ENCODE results near the gene FBXW4. TPM values are rescaled to one million over a fixed set of nuclear protein-coding genes. Genes with fewer than 3 reads are reported as not detected.

FBXW4 gene
- total RNA-seq, 1 donor from 2014 or later, result 36.0 TPM

DNA sequence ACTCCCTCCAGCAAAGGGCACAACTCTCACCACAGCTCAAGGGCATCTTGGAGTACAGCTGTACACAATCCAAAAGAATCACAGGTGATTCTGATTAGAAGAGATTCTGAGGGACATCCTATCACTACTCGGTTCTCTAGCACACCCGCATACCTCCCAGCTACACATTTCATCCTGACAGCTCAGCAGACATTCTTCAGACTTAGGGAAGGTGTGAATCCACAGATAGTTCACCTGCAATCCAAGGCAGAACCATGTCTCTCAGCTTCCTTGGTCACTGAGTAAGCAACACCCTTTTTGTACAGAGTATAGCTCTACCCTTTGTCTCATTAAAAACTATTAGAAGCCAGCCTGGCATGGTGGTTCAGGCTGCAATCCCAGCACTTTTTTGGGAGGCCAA is 26.8 kb upstream of the FBXW4 start:
- TF ChIP-seq, protein P1, sequence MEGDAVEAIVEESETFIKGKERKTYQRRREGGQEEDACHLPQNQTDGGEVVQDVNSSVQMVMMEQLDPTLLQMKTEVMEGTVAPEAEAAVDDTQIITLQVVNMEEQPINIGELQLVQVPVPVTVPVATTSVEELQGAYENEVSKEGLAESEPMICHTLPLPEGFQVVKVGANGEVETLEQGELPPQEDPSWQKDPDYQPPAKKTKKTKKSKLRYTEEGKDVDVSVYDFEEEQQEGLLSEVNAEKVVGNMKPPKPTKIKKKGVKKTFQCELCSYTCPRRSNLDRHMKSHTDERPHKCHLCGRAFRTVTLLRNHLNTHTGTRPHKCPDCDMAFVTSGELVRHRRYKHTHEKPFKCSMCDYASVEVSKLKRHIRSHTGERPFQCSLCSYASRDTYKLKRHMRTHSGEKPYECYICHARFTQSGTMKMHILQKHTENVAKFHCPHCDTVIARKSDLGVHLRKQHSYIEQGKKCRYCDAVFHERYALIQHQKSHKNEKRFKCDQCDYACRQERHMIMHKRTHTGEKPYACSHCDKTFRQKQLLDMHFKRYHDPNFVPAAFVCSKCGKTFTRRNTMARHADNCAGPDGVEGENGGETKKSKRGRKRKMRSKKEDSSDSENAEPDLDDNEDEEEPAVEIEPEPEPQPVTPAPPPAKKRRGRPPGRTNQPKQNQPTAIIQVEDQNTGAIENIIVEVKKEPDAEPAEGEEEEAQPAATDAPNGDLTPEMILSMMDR (IDR thresholded peaks at IDR 0.05; ENCODE audit: unreplicated experiment), result no peak
- no peak for DNase-seq (ENCODE audit: low spot score)
- no peaks in the 10 kb centered on the region for H3K9me3 Mint-ChIP-seq (ENCODE audit: unreplicated experiment)
- no peaks in the 10 kb centered on the region for H3K36me3 Mint-ChIP-seq (ENCODE audit: low read depth, unreplicated experiment)
- H3K27ac Mint-ChIP-seq (ENCODE audit: unreplicated experiment), result no peak overlapping the region
- H3K4me3 Mint-ChIP-seq (ENCODE audit: unreplicated experiment), result no peak overlapping the region
- H3K4me1 Mint-ChIP-seq (ENCODE audit: unreplicated experiment), result peaks cover 26% of the 10 kb centered on the region
- peaks cover 1% of the 10 kb centered on the region for H3K27me3 Mint-ChIP-seq (ENCODE audit: unreplicated experiment)

DNA sequence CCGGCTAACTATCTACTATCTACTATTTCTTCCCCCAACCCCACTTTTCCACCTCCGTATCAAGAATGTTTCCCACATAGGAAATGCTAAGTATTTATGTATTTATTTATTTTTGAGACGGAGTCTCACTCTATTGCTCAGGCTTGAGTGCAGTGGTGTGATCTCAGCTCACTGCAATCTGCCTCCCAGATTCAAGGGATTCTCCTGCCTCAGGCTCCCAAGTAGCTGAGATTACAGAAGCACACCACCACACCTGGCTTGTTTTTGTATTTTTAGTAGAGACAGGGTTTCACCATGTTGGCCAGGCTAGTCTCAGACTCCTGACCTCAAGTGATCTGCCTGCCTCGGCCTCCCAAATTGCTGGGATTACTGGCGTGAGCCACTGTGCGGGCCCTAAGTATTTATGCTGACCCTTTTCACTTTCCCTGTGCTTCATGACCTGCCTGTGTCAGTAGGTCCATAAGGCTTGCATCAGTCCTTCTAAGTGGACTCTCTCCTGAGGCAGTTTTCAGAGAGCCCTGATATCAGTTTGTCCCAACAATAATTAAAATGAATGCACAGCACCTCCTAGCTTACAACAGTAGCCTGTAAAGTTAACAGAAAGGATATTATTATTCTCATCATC is 25.7 kb upstream of the FBXW4 start:
- no peak overlapping the region for H3K27ac Mint-ChIP-seq (ENCODE audit: unreplicated experiment)

DNA sequence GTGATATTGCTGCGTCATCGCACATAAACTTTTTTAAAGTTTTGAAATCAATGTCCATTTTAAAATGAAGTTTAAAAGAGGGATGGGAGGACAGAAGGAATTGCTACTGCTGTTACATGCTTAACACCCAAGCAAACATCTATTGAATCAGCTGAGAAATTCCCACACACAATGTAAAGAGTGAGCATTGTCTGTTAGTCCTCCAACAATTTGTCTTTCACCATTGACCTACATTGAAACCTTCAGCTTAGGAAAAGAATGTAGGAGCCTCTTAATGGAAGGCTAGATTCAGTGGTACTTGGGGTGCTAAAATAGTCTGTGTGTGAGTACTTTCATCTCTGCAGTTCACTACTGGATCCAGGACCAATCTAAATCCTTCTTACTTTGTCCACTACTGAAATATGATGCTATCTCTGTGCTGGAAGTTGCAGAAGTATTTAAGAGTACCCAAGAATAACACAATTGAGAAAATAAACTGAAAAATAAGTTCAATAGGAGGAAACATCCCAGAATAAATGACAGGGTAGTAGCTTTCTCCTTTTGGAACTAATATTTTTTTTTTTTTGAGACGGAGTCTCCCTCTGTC is 23.8 kb upstream of the FBXW4 start:
- Mint-ChIP-seq H3K4me3 (ENCODE audit: unreplicated experiment) (no peak overlapping the region), H3K27me3 (ENCODE audit: unreplicated experiment) (peaks cover 4% of the 10 kb centered on the region), H3K27ac (ENCODE audit: unreplicated experiment) (no peak overlapping the region), H3K9me3 (ENCODE audit: unreplicated experiment) (no peaks in the 10 kb centered on the region), H3K4me1 (ENCODE audit: unreplicated experiment) (peaks cover 7% of the 10 kb centered on the region), H3K36me3 (ENCODE audit: low read depth, unreplicated experiment) (no peaks in the 10 kb centered on the region)
- TF ChIP-seq, protein P1 (IDR thresholded peaks at IDR 0.05; ENCODE audit: unreplicated experiment), result no peak
- DNase-seq (ENCODE audit: low spot score), result no peak

More for the DNA sequence above, 25.7 kb upstream of the FBXW4 start:
- Mint-ChIP-seq H3K9me3 (ENCODE audit: unreplicated experiment) (no peaks in the 10 kb centered on the region), H3K27me3 (ENCODE audit: unreplicated experiment) (peaks cover 4% of the 10 kb centered on the region), H3K4me1 (ENCODE audit: unreplicated experiment) (peaks cover 22% of the 10 kb centered on the region), H3K36me3 (ENCODE audit: low read depth, unreplicated experiment) (no peaks in the 10 kb centered on the region), H3K4me3 (ENCODE audit: unreplicated experiment) (no peak overlapping the region)
- no peak for DNase-seq (ENCODE audit: low spot score)
- TF ChIP-seq, protein P1 (IDR thresholded peaks at IDR 0.05; ENCODE audit: unreplicated experiment), result no peak

DNA sequence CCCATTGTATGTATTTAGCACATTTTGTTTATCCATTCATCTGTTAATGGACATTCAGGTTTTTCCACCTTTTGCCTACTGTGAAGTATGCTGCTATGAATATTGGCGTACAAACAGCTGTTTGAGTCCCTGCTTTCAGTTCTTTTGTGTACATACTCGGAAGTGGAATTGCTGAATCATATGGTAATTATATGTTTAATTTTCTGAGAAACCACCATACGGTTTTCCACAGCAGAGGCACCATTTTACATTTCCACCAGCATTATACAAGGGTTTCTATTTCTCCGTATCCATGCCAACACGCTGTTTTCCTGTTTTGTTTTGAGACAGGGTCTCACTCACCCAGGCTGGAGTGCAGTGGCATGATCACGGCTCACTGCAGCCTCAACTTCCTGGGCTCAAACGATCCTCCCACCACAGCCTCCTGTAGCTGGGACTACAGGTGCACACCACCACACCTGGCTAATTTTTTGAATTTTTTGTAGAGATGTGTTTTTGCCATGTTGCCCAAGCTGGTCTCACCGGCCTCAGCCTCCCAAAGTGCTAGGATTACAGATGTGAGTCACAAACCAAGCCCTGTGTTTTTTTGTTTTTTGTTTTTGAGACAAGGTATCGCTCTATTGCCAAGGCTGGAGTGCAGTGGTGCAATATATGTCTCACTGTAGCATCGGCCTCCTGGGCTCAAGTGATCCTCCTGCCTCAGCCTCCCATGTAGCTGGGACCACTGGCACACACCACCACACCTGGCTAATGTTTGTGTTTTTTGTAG is 22.1 kb upstream of the FBXW4 start:
- no peak for DNase-seq (ENCODE audit: low spot score)
- Mint-ChIP-seq H3K27ac (ENCODE audit: unreplicated experiment) (peak overlapping the region; percentile 36), H3K4me3 (ENCODE audit: unreplicated experiment) (no peak overlapping the region), H3K9me3 (ENCODE audit: unreplicated experiment) (no peaks in the 10 kb centered on the region), H3K36me3 (ENCODE audit: low read depth, unreplicated experiment) (no peaks in the 10 kb centered on the region), H3K4me1 (ENCODE audit: unreplicated experiment) (peaks cover 3% of the 10 kb centered on the region), H3K27me3 (ENCODE audit: unreplicated experiment) (peaks cover 4% of the 10 kb centered on the region)
- TF ChIP-seq, protein P1 (IDR thresholded peaks at IDR 0.05; ENCODE audit: unreplicated experiment), result no peak

DNA sequence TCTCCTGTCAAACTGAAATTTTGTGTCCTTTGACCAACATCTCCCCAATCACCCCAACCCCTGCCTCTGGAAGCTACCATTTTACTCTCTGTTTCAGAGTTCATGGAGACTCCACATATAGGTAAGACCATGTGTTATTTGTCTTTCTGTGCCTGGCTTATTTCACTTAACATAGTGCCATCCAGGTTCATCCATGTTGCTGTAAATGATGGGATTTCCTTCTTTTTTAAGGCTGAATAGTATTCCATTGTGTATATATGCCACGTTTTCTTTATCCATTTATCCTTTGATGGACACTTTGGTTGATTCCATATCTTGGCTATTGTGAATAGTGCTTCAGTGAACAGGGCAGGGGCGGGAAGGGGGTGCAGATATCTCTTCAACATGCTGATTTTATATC is 18.0 kb upstream of the FBXW4 start:
- H3K27me3 Mint-ChIP-seq (ENCODE audit: unreplicated experiment), result peaks cover 4% of the 10 kb centered on the region
- TF ChIP-seq, protein P1 (IDR thresholded peaks at IDR 0.05; ENCODE audit: unreplicated experiment), result no peak
- peaks cover 8% of the 10 kb centered on the region for H3K4me1 Mint-ChIP-seq (ENCODE audit: unreplicated experiment)
- DNase-seq (ENCODE audit: low spot score), result no peak
- no peaks in the 10 kb centered on the region for H3K9me3 Mint-ChIP-seq (ENCODE audit: unreplicated experiment)
- no peak overlapping the region for H3K4me3 Mint-ChIP-seq (ENCODE audit: unreplicated experiment)
- no peaks in the 10 kb centered on the region for H3K36me3 Mint-ChIP-seq (ENCODE audit: low read depth, unreplicated experiment)
- H3K27ac Mint-ChIP-seq (ENCODE audit: unreplicated experiment), result no peak overlapping the region

Measured in endothelial cell (in vitro differentiated cells).